ENCODE measurements around the gene TBL2.
"Not testable (repeated sequence)": the region's sequence is repeated elsewhere in the genome, so short reads cannot be mapped to it uniquely, and the experiment has no call there.

TBL2 gene

DNA sequence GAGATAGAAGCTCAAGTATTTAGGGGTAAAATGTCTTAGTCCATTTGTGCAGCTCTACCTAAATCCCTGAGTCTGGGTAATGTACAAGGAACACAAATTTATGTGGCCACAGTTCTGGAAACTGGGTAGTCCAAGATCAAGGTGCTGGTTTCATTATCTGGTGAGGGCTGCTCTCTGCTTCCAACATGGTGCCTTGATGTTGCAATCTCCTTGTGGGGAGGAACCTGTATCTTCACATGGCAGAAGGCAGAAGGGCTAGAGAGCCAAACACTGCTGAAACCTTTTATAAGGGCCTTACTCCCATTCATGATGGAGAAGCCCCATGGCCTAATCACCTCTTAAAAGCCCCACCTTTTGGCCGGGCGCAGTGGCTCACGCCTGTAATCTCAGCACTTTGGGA lies 47.6 kb downstream of the TBL2 start:
- peak; percentile 51 for DNase-seq

DNA sequence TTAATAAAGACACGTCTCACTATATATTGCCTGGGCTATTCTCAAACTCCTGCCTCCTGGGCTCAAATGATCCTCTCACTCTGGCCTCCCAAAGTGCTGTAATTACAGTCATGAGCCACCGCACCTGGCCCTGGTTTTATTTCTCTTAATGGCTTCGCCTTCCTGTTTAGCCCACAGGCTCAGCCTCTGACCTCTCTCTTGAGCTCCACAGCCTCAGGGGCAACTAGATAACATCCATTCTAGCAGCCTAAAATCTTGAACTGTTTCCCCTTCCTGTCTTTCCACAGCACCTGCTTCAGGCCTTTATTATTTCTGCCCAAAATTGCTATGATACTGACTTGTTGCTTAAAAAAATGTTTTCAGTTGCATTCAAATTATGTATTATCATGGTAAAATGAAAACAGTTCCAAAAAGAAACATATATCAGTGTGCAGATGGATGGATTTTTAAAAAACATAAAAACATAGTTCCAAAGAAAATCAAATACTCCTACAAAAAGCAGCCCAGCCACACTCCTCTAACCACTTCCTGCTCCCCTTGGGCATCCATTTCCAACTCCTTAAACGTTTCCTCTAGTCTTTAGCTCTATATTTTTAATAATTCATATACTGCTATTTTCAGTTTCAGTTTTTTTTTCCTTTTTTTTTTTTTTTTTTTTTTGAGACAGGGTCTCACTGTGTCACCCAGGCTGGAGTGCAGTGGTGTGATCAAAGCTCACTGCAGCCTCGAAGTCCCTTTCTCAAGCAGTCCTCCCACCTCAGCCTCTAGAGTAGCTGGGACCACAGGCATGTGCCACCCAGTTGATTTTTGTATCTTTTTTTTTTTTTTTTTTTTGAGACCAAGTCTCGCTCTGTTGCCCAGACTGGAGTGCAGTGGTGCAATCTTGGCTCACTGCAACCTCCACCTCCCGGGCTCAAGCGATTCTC lies 51.2 kb downstream of the TBL2 start:
- DNase-seq = peak; percentile 55

DNA sequence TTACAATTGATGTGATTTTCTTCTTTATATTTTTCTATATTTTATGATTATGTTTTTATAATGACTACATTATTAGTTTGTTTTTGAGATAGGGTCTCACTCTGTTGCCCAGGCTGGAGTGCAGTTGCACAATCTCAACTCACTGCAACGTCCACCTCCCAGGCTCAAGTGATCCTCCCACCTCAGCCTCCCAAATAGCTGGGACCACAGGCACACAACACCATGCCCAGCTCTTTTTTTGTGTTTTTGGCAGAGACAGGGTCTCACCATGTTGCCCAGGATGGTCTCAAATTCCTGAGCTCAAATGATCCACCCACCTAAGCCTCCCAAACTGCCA lies 52.3 kb downstream of the TBL2 start:
- DNase-seq = not testable (repeated sequence)

DNA sequence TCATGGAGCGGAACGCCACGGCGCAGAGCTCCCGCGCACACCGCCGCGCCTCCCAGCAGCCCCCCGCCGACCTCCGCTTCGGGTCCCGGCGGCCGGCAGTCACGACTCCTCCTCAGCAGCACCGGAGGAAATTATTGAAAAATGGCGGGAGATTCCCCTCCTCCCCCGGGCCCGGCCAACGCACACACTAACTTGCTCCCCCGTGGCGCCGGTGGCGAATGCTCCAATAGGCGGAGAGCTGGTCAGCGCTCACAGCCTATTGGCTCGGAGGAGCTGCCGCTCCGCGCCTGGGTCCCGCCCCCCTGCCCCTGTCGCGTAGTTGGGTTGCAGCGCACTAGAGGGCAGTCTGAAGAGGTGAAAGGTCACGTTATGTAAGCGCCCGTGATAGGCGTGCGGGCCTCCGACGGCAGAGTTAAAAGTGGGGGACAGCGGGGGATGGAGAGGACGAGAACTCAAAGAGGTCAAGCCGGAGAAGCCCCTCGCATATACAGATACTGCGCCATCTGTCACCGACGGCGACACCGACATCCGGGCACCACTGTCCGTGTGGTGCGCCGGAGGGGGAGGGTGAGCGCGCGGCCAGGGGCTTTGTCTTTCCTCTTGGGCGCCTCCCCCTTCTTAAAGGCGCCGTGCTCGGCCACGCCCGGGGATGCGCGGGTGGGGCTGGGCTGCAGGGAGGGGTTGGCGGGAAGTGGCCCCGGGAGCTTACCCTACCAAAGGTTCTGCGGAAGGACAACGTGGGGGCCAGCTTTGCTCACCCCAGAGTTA lies 56.1 kb downstream of the TBL2 start, which contains the start of gene BAZ1B:
Gene BAZ1B (minus strand): TSS at position 189 of the 768 bp plus-strand sequence. CDS start 360 bp downstream, outside the sequence.
- peak; percentile 99 for DNase-seq

DNA sequence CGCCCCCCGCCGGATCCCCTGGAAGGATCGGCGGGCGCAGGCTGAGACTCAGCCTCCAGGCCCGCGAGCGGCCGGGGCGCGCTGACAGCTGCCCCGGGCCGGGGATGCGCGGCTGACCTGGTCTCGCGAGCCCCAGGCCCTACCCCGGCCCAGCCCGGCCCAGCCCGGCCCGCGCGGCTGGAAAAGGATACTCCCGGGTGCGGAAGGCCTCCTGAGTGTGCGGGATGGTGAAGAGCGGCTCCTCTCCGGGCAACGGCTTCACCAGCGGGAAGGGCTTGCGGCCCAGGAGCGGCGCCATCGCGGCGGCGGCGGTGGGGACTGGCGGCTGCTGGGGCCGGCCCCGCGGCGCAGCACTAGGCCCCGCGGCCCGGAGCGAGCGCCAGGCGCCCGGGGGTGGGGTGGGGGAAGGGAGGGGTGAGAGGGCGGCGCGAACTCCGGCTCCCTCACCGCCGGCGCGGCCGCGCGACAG lies 56.7 kb downstream of the TBL2 start:
- peak; percentile 76 for DNase-seq

DNA sequence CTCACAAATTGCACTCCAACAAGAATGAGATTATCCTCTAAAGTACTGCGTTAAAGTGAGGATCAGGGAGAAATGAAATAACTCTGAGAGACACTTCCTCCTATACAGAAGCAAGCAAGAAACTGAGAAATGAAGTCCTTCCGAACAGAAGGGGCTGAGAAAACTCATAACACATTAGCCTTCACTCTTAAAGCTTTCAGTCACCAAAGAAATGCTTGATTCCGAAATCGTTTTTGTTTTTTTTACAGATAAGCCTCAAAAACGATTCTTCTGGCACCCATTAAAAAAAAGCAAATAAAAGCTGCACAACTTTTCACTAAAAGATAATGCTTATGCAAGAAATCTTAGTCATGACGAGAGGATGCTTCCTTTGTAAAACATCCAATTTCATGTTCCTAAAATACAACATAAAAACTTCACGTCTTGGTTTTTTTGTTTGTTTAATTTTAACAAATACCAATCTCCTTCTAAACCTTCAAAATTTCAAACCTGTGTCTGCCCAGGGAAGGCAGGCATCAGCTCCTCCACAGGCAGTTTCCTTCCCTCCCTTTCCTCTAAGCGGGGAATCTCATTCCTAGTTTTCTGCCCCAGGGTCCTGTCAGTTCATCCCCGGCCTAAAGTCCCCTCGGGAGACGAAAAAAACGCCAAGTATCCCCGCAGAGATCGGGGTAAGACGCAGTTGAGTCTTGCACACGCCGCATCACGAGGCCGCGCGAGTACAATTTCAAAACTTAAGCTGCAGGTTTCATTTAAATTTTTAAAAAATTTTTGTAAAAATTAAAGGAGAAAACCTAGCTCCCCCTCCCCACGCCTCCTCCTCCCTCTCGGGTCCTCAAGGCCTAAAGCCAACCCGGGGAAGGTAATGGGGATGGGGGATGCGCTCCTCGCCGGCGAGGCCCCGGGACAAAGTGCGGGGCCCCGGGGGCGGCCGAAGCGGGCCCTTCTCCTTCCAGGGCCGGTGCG lies 57.4 kb downstream of the TBL2 start:
- DNase-seq = peak; percentile 43

DNA sequence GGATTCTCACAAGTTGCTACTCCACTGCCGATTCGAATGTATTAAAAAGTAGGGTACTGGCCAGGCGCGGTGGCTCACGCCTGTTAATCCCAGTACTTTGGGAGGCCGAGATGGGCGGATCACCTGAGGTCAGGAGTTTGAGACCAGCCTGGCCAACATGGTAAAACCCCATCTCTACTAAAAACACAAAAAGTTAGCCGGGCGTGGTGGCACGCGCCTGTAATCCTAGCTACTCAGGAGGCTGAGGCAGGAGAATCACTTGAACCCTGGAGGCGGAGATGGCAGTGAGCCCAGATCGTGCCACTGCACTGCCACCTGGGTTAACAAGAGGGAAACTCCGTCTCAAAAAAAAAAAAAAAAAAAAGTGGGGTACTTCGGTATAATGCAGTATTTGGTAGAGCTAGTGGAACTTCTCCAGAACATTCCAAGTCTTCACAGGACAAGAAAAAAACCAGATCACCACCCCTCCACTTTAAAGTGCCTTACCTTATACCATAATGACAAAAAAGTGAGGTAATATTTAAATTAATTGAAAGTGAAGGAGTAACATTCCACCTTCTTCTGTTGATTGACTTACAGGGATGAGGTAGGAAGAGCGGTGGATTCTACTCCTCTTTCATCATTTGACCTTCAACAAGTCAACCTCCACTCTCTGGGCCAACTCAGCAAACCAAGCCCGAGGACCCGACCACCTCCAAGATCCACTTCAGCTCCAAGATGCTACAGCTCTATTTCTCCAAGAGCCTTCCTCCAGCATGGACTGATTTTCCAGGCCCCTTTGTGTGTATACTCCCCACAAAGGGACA lies 58.3 kb downstream of the TBL2 start:
- peak; percentile 73 for DNase-seq

DNA sequence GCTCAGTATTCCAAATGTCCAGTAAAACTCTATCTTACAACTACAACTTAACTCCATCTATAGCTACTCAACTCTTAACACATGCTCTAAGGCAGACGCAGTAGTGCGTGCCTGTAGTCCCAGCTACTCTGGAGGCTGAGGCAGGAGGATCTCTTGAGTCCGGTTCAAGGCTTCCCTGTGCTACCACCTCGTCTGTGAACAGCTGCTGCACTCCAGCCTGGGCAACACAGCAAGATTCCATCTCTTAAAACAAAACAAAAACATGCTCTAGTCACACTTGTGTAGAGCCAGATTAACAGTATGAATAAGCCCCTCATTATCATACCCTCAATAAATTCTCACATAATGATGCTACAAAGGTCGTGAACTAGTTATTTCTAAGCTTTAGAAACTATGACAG lies 59.9 kb downstream of the TBL2 start:
- DNase-seq = no peak

All from hematopoietic multipotent progenitor cell treated with erythropoietin and hydrocortisone succinate and interleukin-3 and kit ligand, for 6 days (in vitro differentiated cells).